Neural crest cell (in vitro differentiated cells): Measurements from ENCODE around the gene EIF2S1. TPM values are rescaled to one million over a fixed set of nuclear protein-coding genes. Genes with fewer than 3 reads are reported as not detected.
"Not testable (repeated sequence)": the region's sequence is repeated elsewhere in the genome, so short reads cannot be mapped to it uniquely, and the experiment has no call there.

ENCODE experiments used
- DNase-seq: peaks from one replicate; pipeline ENCODE4 v3.0.0; 2021; ENCODE audit warnings: low read depth, mixed read lengths, low spot score
- H3K27ac Mint-ChIP-seq: one replicate; pipeline ENCODE4 v1.8.0; 2021; ENCODE audit warnings: mild to moderate bottlenecking, mixed read lengths; ENCODE audit not compliant: unreplicated experiment
- H3K27me3 Mint-ChIP-seq: 2 replicates; pipeline ENCODE4 v1.8.0; 2021; ENCODE audit warnings: low read depth, mild to moderate bottlenecking, mixed read lengths
- H3K36me3 Mint-ChIP-seq: 2 replicates; pipeline ENCODE4 v1.8.0; 2021; ENCODE audit warnings: low read depth, mild to moderate bottlenecking, mixed read lengths
- H3K4me1 Mint-ChIP-seq: 2 replicates; pipeline ENCODE4 v1.8.0; 2021; ENCODE audit warnings: mixed read lengths
- H3K4me3 Mint-ChIP-seq: one replicate; pipeline ENCODE4 v1.8.0; 2021; ENCODE audit warnings: mild to moderate bottlenecking, mixed read lengths
- H3K9me3 Mint-ChIP-seq: 2 replicates; pipeline ENCODE4 v1.8.0; 2021; ENCODE audit warnings: mixed read lengths
- total RNA-seq: library from RNA; stranded (reverse); gene quantifications from 2 replicates; pipeline ENCODE4 v1.2.1, GENCODE V29; 2021
- TF ChIP-seq, protein P1 (sequence below): fragments of 200-600 bp; sonication (generic); conservative IDR thresholded peaks from 2 replicates; pipeline ENCODE4 v1.5.0; 2021; ENCODE audit warnings: antibody characterized with exemption, mild to moderate bottlenecking

The EIF2S1 gene
- total RNA-seq, 1 donor from 2014 or later, result 115 TPM

DNA sequence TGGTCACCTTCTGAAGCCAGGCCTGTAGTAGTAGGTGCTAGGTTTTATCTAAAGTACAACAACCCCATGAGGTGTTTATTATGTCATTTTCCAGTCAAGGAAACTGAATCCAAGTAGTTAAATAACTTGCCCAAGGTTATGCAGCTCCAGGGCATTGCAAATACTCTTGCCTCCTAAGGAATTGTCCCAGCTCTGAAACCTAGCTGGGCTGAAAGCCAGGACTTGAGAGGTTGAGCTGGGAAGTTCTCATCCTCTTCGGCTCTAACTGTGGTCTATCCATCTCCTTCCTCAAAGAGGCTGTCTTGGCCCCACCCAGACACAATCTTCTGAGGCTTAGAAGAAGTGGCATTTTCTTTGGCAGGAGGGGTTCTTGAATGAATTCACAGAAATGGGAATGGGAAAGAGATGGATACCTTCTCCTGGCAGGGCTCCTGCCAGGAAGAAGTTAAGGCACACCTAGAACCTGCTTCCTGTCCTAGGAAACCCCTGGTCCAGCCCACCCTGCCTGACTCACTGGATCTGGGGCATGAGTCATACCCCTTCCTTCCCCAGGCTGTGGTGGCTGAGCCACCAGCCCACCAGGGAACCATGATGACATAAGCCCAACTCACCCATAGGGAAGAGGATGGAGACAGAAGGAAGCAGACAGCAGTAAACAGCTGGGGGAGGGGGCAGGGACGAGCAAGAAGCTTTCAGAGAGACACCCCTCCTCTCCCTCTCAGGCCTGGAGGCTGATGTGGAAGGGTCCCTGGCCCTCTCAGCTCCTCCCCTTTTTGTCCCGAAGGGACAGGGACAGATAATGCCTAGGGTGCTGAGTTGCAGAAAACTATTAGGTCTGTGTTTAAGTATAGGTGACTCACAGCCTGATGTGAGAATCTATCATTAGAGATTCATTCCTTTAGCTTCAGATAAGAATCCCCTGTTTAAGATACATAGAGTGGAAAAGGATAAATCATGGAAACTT lies 54.0 kb downstream of the EIF2S1 start:
- Mint-ChIP-seq H3K36me3 (no peaks in the 10 kb centered on the region), H3K4me1 (no peaks in the 10 kb centered on the region), H3K27me3 (no peaks in the 10 kb centered on the region), H3K4me3 (no peak overlapping the region), H3K27ac (no peak overlapping the region), H3K9me3 (no peaks in the 10 kb centered on the region)
- no peak for DNase-seq
- TF ChIP-seq, protein P1, sequence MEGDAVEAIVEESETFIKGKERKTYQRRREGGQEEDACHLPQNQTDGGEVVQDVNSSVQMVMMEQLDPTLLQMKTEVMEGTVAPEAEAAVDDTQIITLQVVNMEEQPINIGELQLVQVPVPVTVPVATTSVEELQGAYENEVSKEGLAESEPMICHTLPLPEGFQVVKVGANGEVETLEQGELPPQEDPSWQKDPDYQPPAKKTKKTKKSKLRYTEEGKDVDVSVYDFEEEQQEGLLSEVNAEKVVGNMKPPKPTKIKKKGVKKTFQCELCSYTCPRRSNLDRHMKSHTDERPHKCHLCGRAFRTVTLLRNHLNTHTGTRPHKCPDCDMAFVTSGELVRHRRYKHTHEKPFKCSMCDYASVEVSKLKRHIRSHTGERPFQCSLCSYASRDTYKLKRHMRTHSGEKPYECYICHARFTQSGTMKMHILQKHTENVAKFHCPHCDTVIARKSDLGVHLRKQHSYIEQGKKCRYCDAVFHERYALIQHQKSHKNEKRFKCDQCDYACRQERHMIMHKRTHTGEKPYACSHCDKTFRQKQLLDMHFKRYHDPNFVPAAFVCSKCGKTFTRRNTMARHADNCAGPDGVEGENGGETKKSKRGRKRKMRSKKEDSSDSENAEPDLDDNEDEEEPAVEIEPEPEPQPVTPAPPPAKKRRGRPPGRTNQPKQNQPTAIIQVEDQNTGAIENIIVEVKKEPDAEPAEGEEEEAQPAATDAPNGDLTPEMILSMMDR, result no peak

DNA sequence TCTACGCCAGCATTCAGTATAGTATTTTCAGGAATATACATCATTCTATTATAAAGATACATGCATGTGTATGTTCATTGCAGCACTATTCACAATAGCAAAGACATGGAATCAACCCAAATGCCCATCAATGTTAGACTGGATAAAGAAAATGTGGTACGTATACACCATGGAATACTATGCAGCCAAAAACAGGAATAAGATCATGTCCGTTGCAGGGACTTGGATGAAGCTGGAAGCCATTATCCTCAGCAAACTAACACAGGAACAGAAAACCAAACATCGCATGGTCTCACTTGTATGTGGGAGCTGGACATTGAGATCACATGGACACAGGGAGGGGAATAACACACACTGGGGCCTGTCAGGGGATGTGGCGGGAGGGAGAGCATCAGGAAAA lies 55.5 kb downstream of the EIF2S1 start:
- H3K27me3 Mint-ChIP-seq, DNase-seq, H3K9me3 Mint-ChIP-seq, H3K4me3 Mint-ChIP-seq, H3K4me1 Mint-ChIP-seq, H3K36me3 Mint-ChIP-seq, H3K27ac Mint-ChIP-seq: not testable (repeated sequence)

DNA sequence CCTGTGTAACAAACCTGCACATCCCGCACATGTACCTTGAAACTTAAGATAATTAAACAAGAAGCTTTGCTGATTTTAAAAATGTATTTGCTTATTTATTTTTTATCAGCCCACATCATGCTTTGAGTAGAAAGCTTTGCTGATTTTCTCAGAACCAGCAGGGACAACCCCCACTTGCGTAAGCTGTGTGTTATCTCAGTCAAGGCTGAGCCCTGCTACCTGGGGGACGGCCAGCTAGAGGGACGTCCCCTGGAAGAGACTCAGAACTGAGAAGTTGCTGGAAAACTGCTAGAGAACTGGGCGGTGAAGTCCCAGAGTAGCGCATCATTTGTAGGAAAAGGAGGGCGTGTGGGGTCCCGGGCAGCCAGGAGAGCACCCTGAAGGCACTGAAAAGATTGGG lies 56.0 kb downstream of the EIF2S1 start:
- DNase-seq, result no peak
- TF ChIP-seq, protein P1, result no peak
- Mint-ChIP-seq H3K36me3 (no peaks in the 10 kb centered on the region), H3K27me3 (no peaks in the 10 kb centered on the region), H3K4me1 (no peaks in the 10 kb centered on the region), H3K4me3 (no peak overlapping the region), H3K9me3 (no peaks in the 10 kb centered on the region), H3K27ac (no peak overlapping the region)

DNA sequence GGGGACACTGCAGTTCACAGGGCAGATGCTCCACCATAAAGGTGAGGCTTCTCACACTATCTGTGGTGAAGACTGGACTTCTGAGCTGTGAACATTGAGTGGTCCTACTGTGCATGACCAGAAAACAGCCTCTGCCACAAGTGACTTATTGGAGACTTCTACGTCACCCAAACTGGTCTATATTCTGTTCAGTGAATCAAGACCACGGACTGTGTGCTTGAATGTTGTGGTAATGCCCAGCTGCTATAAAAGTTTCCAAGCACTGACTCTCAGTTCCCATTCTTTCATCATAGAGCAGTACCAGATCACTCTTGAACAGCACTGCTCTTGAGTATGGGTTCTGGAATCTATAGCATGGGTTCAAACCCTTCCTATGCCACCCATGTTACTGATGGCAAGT lies 56.7 kb downstream of the EIF2S1 start:
- no peak overlapping the region for H3K27ac Mint-ChIP-seq
- no peak overlapping the region for H3K4me3 Mint-ChIP-seq
- TF ChIP-seq, protein P1, result no peak
- no peaks in the 10 kb centered on the region for H3K9me3 Mint-ChIP-seq
- no peaks in the 10 kb centered on the region for H3K27me3 Mint-ChIP-seq
- no peaks in the 10 kb centered on the region for H3K36me3 Mint-ChIP-seq
- no peak for DNase-seq
- H3K4me1 Mint-ChIP-seq, result no peaks in the 10 kb centered on the region

DNA sequence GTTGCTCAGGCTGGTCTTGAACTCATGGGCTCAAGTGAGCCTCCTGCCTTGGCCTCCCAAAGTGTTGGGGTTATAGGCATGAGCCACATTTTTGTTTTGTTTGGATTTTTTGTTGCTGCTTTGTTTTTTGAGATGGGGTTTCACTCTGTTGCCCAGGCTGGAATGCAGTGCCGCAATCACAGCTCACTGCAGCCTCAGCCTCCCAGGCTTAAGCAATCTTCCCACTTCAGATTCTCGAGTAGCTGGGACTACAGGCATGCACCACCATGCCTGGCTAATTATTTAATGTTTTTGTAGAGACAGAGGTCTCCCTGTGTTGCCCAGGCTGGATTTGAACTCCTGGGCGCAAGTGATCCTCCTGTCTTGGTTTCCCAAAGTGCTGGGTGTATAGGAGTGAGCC lies 57.5 kb downstream of the EIF2S1 start:
- H3K4me3 Mint-ChIP-seq, result no peak overlapping the region
- no peaks in the 10 kb centered on the region for H3K27me3 Mint-ChIP-seq
- TF ChIP-seq, protein P1, result no peak
- H3K36me3 Mint-ChIP-seq, result no peaks in the 10 kb centered on the region
- DNase-seq, result no peak
- no peaks in the 10 kb centered on the region for H3K9me3 Mint-ChIP-seq
- no peak overlapping the region for H3K27ac Mint-ChIP-seq
- H3K4me1 Mint-ChIP-seq, result no peaks in the 10 kb centered on the region
